ENCODE results near the gene REX1BD.
A peak's percentile ranks its signal among the peaks of the same experiment; 100 is the strongest.

GRCh38 chr19:18605546-18606280 lies 17.1 kb downstream of the REX1BD start:
- TF ChIP-seq CTCF (IDR thresholded peaks at IDR 0.05; ENCODE audit: low read depth, low read length, poor library complexity, severe bottlenecking) (no peak), EZH2phosphoT487 (IDR thresholded peaks at IDR 0.05; ENCODE audit: borderline replicate concordance, low read length) (peak; percentile 52; the same call in 1 of the 2 replicates)
